ENCODE measurements around the gene DCLK2. TPM values are rescaled to one million over a fixed set of nuclear protein-coding genes. Genes with fewer than 3 reads are reported as not detected.

Gene DCLK2
- polyA plus RNA-seq, 10 donors, result 5.2 to 10.2 (median 7.6) TPM

GRCh38 chr4:150116506-150116905, 38.3 kb downstream of the DCLK2 start:
- no peak for DNase-seq

- DNase-seq, result peak in 2 of 3 donors; percentile 67 to 81
Measured at GRCh38 chr4:150117094-150117493, 38.8 kb downstream of the DCLK2 start.

GRCh38 chr4:150117629-150118028, 39.4 kb downstream of the DCLK2 start:
- DNase-seq, result no peak

- no peak for DNase-seq
Measured at GRCh38 chr4:150119492-150119891, 41.2 kb downstream of the DCLK2 start.

GRCh38 chr4:150123087-150123486, 44.8 kb downstream of the DCLK2 start:
- DNase-seq, result no peak

GRCh38 chr4:150123796-150124677, 45.8 kb downstream of the DCLK2 start:
- no peak for DNase-seq

GRCh38 chr4:150126201-150126863, 48.1 kb downstream of the DCLK2 start:
- peak in 2 of 3 donors; percentile 23 to 36 for DNase-seq

- DNase-seq, result peak in 1 of 3 donors; percentile 63
Measured at GRCh38 chr4:150126864-150127203, 48.6 kb downstream of the DCLK2 start.

- no peak for DNase-seq
Measured at GRCh38 chr4:150127757-150128156, 49.5 kb downstream of the DCLK2 start.

- DNase-seq, result peak in 2 of 3 donors; percentile 44 to 65
Measured at GRCh38 chr4:150130933-150131332, 52.7 kb downstream of the DCLK2 start.

GRCh38 chr4:150131581-150132228, 53.5 kb downstream of the DCLK2 start:
- no peak for DNase-seq

- no peak for DNase-seq
Measured at GRCh38 chr4:150133605-150134004, 55.4 kb downstream of the DCLK2 start.

GRCh38 chr4:150135134-150135772, 57.0 kb downstream of the DCLK2 start:
- no peak for DNase-seq

GRCh38 chr4:150136036-150136435, 57.8 kb downstream of the DCLK2 start:
- DNase-seq, result peak in 1 of 3 donors; percentile 44

GRCh38 chr4:150136481-150136880, 58.2 kb downstream of the DCLK2 start:
- DNase-seq, result no peak

- DNase-seq, result no peak
Measured at GRCh38 chr4:150139297-150139865, 61.1 kb downstream of the DCLK2 start.

- no peak for DNase-seq
Measured at GRCh38 chr4:150140774-150141400, 62.6 kb downstream of the DCLK2 start.

- no peak for DNase-seq
Measured at GRCh38 chr4:150141756-150142155, 63.5 kb downstream of the DCLK2 start.

GRCh38 chr4:150142831-150143230, 64.6 kb downstream of the DCLK2 start:
- DNase-seq, result no peak

GRCh38 chr4:150145090-150145945, 67.1 kb downstream of the DCLK2 start:
- no peak for DNase-seq
